ENCODE results near the gene CYP27A1.

The CYP27A1 gene

GRCh38 chr2:218812096-218812815 is 30.3 kb downstream of the CYP27A1 start:
- no peaks in the 10 kb centered on the region for H3K36me3 ChIP-seq (replicated peaks)
- H3K27ac ChIP-seq, result no peak overlapping the region
- no peak for TF ChIP-seq CTCF (IDR thresholded peaks at IDR 0.05; ENCODE audit: low read depth, low read length, missing control alignments)
- H3K4me3 ChIP-seq (ENCODE audit: low read depth, low read length), result no peak overlapping the region
- in situ Hi-C loops (cut with HindIII; ENCODE audit: low pct_ligation_motif_present, low sequenced_read_pairs), result no loop called here
- H3K27me3 ChIP-seq (replicated peaks), result peaks cover 2% of the 10 kb centered on the region
- DNase-seq, result no peak

- no peak overlapping the region for H3K27ac ChIP-seq
- peaks cover 2% of the 10 kb centered on the region for H3K27me3 ChIP-seq (replicated peaks)
- no peak for TF ChIP-seq CTCF (IDR thresholded peaks at IDR 0.05; ENCODE audit: low read depth, low read length, missing control alignments)
- H3K36me3 ChIP-seq (replicated peaks), result no peaks in the 10 kb centered on the region
- in situ Hi-C loops (cut with HindIII; ENCODE audit: low pct_ligation_motif_present, low sequenced_read_pairs), result no loop called here
- DNase-seq, result no peak
- no peak overlapping the region for H3K4me3 ChIP-seq (ENCODE audit: low read depth, low read length)
Observed at GRCh38 chr2:218812861-218813260, 30.9 kb downstream of the CYP27A1 start.

GRCh38 chr2:218813771-218814460 is 32.0 kb downstream of the CYP27A1 start:
- Histone ChIP-seq H3K36me3 (replicated peaks) (no peaks in the 10 kb centered on the region), H3K27me3 (replicated peaks) (peaks cover 2% of the 10 kb centered on the region), H3K4me3 (ENCODE audit: low read depth, low read length) (no peak overlapping the region), H3K27ac (no peak overlapping the region)
- TF ChIP-seq CTCF (IDR thresholded peaks at IDR 0.05; ENCODE audit: low read depth, low read length, missing control alignments), result no peak
- no peak for DNase-seq
- in situ Hi-C loops (cut with HindIII; ENCODE audit: low pct_ligation_motif_present, low sequenced_read_pairs), result no loop called here

GRCh38 chr2:218814540-218815243 is 32.7 kb downstream of the CYP27A1 start:
- Histone ChIP-seq H3K27me3 (replicated peaks) (peaks cover 2% of the 10 kb centered on the region), H3K27ac (no peak overlapping the region), H3K36me3 (replicated peaks) (no peaks in the 10 kb centered on the region), H3K4me3 (ENCODE audit: low read depth, low read length) (no peak overlapping the region)
- DNase-seq, result no peak
- TF ChIP-seq CTCF (IDR thresholded peaks at IDR 0.05; ENCODE audit: low read depth, low read length, missing control alignments), result no peak
- in situ Hi-C loops (cut with HindIII; ENCODE audit: low pct_ligation_motif_present, low sequenced_read_pairs), result no loop called here

- in situ Hi-C loops (cut with HindIII; ENCODE audit: low pct_ligation_motif_present, low sequenced_read_pairs), result no loop called here
- H3K4me3 ChIP-seq (ENCODE audit: low read depth, low read length), result no peak overlapping the region
- H3K36me3 ChIP-seq (replicated peaks), result no peaks in the 10 kb centered on the region
- H3K27ac ChIP-seq, result no peak overlapping the region
- TF ChIP-seq CTCF (IDR thresholded peaks at IDR 0.05; ENCODE audit: low read depth, low read length, missing control alignments), result no peak
- peaks cover 2% of the 10 kb centered on the region for H3K27me3 ChIP-seq (replicated peaks)
- no peak for DNase-seq
Observed at GRCh38 chr2:218815244-218815637, 33.3 kb downstream of the CYP27A1 start.

Measured in brain microvascular endothelial cell (primary cell).